Liver (tissue), 9 donors: ENCODE measurements around the gene TFF3. TPM values are rescaled to one million over a fixed set of nuclear protein-coding genes. Genes with fewer than 3 reads are reported as not detected.

Experiments
- DNase-seq: peaks from one replicate; pipeline ENCODE4 v3.0.0-alpha.2; 2017; ENCODE audit warnings: low spot score
- H3K27ac ChIP-seq, 2 donors: one replicate each; pipeline ENCODE4 v1.7.0; 2013; ENCODE audit warnings: inconsistent platforms in 2 of 2, low read length in 2 of 2, control low read depth in 1 of 2, low read depth in 1 of 2, mild to moderate bottlenecking in 1 of 2
- H3K27me3 ChIP-seq, 4 donors: one replicate each; pipeline versions ENCODE4 v1.6.1 to v1.7.0; 2013; ENCODE audit warnings: low read length in 3 of 4, inconsistent platforms in 1 of 4, mild to moderate bottlenecking in 1 of 4, moderate library complexity in 1 of 4; ENCODE audit not compliant: control insufficient read depth in 4 of 4, insufficient read depth in 4 of 4
- H3K36me3 ChIP-seq, 4 donors: one replicate each; pipeline versions ENCODE4 v1.6.1 to v1.7.0; 2013; ENCODE audit warnings: low read length in 3 of 4, mild to moderate bottlenecking in 3 of 4, low read depth in 1 of 4, moderate library complexity in 1 of 4; ENCODE audit not compliant: control insufficient read depth in 4 of 4, insufficient read depth in 3 of 4
- H3K4me1 ChIP-seq, 4 donors: one replicate each; pipeline versions ENCODE4 v1.6.1 to v1.7.0; 2013; ENCODE audit warnings: low read length in 3 of 4, mild to moderate bottlenecking in 3 of 4, moderate library complexity in 1 of 4; ENCODE audit not compliant: control insufficient read depth in 4 of 4, insufficient read depth in 4 of 4
- H3K4me3 ChIP-seq, 3 donors: one replicate each; pipeline versions ENCODE4 v1.6.1 to v1.7.0; 2013; ENCODE audit warnings: low read length in 3 of 3, control low read depth in 1 of 3, low read depth in 1 of 3, mild to moderate bottlenecking in 1 of 3
- H3K9ac ChIP-seq, 2 donors: one replicate each; pipeline ENCODE4 v1.7.0; 2013; ENCODE audit warnings: low read length in 2 of 2, mild to moderate bottlenecking in 2 of 2, moderate library complexity in 2 of 2, control low read depth in 1 of 2, low read depth in 1 of 2
- H3K9me3 ChIP-seq, 4 donors: one replicate each; pipeline versions ENCODE4 v1.6.1 to v1.7.0; 2013; ENCODE audit warnings: low read length in 3 of 4; ENCODE audit not compliant: control insufficient read depth in 4 of 4
- EGR1 ChIP-seq, 2 donors: IDR thresholded peaks; 2 replicates each; pipeline ENCODE4 v1.6.1; 2016 to 2018; ENCODE audit warnings: antibody characterized with exemption in 2 of 2, low read depth in 2 of 2
- FOXA1 ChIP-seq: IDR thresholded peaks from 2 replicates; pipeline ENCODE4 v1.6.1; 2016; ENCODE audit warnings: antibody characterized with exemption
- FOXA2 ChIP-seq: IDR thresholded peaks from 2 replicates; pipeline ENCODE4 v1.6.1; 2016; ENCODE audit warnings: antibody characterized with exemption
- GABPA ChIP-seq, 2 donors: IDR thresholded peaks in 1 of 2; conservative IDR thresholded peaks in 1 of 2; 2 replicates each; pipeline ENCODE4 v1.6.1; 2016; ENCODE audit warnings: antibody characterized with exemption in 2 of 2, mild to moderate bottlenecking in 1 of 2, moderate library complexity in 1 of 2
- HNF4A ChIP-seq, 2 donors: conservative IDR thresholded peaks; 2 replicates each; pipeline ENCODE4 v1.6.1; 2016; ENCODE audit warnings: antibody characterized with exemption in 2 of 2, mild to moderate bottlenecking in 2 of 2
- HNF4G ChIP-seq: IDR thresholded peaks from 2 replicates; pipeline ENCODE4 v1.6.1; 2016; ENCODE audit warnings: antibody characterized with exemption
- JUND ChIP-seq, 2 donors: IDR thresholded peaks; 2 replicates each; pipeline ENCODE4 v1.6.1; 2016; ENCODE audit warnings: antibody characterized with exemption in 2 of 2
- RAD21 ChIP-seq, 2 donors: IDR thresholded peaks; 2 replicates each; pipeline ENCODE4 v1.6.1; 2016; ENCODE audit warnings: antibody characterized with exemption in 2 of 2, mild to moderate bottlenecking in 2 of 2
- RXRA ChIP-seq, 2 donors: IDR thresholded peaks; 2 replicates each; pipeline ENCODE4 v1.6.1; 2017 to 2018; ENCODE audit warnings: antibody characterized with exemption in 2 of 2, mild to moderate bottlenecking in 1 of 2
- SP1 ChIP-seq: IDR thresholded peaks from 2 replicates; pipeline ENCODE4 v1.6.1; 2018; ENCODE audit warnings: antibody characterized with exemption, mild to moderate bottlenecking
- TAF1 ChIP-seq: conservative IDR thresholded peaks from 2 replicates; pipeline ENCODE4 v1.6.1; 2016; ENCODE audit warnings: antibody characterized with exemption, mild to moderate bottlenecking
- WGBS: extraction: QIAGEN DNeasy Blood & Tissue Kit; methylation state at CpG from one replicate; pipeline ENCODE4 v1.1.7; 2013; 5-methylcytosine and 5-hydroxymethylcytosine counted together
- polyA plus RNA-seq, 2 donors: library from polyadenylated mRNA; stranded (reverse) in 1 of 2; unstranded in 1 of 2; fragments of 200-250 nt in 1 of 2; fragments of >200 nt in 1 of 2; fragmentation: Nextera tagmentation in 1 of 2; extraction: Ambion mirVana in 1 of 2; gene quantifications; one replicate each; pipeline versions ENCODE4 v1.2.1 to v1.2.3, GENCODE V29; 2013 to 2015
- total RNA-seq, 2 donors: library from RNA; depleted of rRNA; stranded (reverse); fragments of >200 nt; gene quantifications; one replicate each; pipeline ENCODE4 v1.2.3, GENCODE V29; 2014
- TF ChIP-seq, protein P1 (sequence below): IDR thresholded peaks from 2 replicates; pipeline ENCODE4 v1.6.1; 2016; ENCODE audit warnings: antibody characterized with exemption, mild to moderate bottlenecking
- TF ChIP-seq, protein P2 (sequence below): IDR thresholded peaks from 2 replicates; pipeline ENCODE4 v1.6.1; 2016; ENCODE audit warnings: antibody characterized with exemption
- TF ChIP-seq, protein P3 (sequence below): fragments of 150-350 bp; IDR thresholded peaks from 2 replicates; pipeline ENCODE4 v1.5.1; 2017; ENCODE audit warnings: improper control_type of control experiment, low read depth, low read length; ENCODE audit not compliant: missing input control
- donor health status: healthy.
- donor health status: healthy.
- donor health status: healthy.
- donor health status: healthy.
- donor health status: healthy.

TFF3 gene
- total and polyA plus RNA-seq, 4 donors, result 0.09 to 4.1 (median 1.5) TPM

DNA sequence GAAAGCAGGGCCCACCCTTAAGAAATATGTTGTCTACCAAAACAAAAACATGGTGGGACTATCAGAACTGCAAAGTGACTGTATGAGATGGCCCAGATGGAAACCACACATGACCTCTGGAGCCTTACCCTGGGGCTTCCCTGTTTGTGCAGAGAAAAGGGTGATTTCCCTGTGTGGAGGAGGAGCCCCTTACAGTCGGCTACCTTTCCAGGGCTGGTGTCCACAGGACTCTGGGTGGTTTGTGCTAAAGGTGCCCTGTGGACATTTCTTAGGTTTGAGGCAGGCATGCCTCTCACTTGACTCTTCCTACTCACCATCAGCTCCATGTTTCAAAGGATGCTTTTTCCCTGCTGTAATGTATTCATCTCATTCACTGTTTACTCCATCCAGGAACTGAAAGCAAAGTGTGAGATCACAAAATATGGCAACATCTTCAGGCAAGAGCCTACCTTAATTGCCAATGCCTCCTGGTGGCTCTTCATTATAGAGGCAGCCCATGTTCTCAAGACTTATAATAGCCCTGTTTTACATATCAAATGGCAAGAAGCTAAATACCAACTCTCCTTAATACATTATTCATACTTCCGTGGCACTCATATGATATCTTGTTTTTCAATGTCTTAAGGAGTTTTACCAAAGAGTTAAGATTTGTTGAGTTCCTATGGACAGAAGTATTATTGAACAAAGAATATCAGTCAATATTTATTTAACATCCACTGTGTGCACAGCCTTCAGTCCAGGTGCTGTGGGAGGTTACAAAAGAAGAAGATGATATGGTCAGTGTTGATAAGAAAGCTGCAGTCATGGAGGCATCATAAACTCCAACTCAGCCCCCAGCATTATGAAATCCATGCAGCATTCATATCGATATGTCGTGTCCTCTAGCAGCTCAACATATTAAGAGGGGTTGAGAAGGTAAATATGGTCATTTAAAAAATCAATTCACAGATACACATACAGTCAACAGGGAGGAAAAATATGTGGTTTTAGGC, 15.5 kb upstream of the TFF3 start (continued):
- TF ChIP-seq GABPA (IDR thresholded peaks at IDR 0.05 in 1 of 2, conservative IDR thresholded peaks at IDR 0.05 in 1 of 2) (no peak), RAD21 (IDR thresholded peaks at IDR 0.05) (no peak)

DNA sequence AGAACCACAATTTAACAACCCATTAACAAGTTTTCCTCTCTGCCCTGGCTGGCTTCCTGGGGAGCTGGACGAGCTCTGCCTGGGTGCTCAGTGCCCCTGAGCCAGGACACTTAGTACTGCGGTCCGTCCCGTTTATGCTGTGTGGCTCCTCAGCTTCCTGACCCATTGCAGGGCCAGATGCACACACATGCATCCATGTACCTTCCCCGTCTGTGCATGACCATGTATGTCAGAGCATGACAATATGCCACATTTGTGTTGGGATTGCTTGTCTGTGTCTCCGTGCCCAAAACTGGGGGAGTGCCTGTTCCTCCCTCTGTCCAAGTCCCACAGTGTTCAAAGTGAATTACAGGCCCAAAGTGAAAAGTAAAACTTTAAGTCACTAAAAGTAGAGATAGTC, 9.7 kb upstream of the TFF3 start:
- H3K4me3 ChIP-seq, result no peak overlapping the region
- TF ChIP-seq FOXA2, result no peak
- TF ChIP-seq, protein P1, sequence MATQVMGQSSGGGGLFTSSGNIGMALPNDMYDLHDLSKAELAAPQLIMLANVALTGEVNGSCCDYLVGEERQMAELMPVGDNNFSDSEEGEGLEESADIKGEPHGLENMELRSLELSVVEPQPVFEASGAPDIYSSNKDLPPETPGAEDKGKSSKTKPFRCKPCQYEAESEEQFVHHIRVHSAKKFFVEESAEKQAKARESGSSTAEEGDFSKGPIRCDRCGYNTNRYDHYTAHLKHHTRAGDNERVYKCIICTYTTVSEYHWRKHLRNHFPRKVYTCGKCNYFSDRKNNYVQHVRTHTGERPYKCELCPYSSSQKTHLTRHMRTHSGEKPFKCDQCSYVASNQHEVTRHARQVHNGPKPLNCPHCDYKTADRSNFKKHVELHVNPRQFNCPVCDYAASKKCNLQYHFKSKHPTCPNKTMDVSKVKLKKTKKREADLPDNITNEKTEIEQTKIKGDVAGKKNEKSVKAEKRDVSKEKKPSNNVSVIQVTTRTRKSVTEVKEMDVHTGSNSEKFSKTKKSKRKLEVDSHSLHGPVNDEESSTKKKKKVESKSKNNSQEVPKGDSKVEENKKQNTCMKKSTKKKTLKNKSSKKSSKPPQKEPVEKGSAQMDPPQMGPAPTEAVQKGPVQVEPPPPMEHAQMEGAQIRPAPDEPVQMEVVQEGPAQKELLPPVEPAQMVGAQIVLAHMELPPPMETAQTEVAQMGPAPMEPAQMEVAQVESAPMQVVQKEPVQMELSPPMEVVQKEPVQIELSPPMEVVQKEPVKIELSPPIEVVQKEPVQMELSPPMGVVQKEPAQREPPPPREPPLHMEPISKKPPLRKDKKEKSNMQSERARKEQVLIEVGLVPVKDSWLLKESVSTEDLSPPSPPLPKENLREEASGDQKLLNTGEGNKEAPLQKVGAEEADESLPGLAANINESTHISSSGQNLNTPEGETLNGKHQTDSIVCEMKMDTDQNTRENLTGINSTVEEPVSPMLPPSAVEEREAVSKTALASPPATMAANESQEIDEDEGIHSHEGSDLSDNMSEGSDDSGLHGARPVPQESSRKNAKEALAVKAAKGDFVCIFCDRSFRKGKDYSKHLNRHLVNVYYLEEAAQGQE, result no peak
- TF ChIP-seq FOXA1, result no peak
- no peak for TF ChIP-seq RXRA (IDR thresholded peaks at IDR 0.05)
- no peak for TF ChIP-seq SP1
- TF ChIP-seq EGR1 (IDR thresholded peaks at IDR 0.05; ENCODE audit: low read depth in 2 of 2), result no peak
- no peak for TF ChIP-seq JUND (IDR thresholded peaks at IDR 0.05)
- TF ChIP-seq, protein P2, sequence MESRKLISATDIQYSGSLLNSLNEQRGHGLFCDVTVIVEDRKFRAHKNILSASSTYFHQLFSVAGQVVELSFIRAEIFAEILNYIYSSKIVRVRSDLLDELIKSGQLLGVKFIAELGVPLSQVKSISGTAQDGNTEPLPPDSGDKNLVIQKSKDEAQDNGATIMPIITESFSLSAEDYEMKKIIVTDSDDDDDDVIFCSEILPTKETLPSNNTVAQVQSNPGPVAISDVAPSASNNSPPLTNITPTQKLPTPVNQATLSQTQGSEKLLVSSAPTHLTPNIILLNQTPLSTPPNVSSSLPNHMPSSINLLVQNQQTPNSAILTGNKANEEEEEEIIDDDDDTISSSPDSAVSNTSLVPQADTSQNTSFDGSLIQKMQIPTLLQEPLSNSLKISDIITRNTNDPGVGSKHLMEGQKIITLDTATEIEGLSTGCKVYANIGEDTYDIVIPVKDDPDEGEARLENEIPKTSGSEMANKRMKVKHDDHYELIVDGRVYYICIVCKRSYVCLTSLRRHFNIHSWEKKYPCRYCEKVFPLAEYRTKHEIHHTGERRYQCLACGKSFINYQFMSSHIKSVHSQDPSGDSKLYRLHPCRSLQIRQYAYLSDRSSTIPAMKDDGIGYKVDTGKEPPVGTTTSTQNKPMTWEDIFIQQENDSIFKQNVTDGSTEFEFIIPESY, result no peak
- no peak for TF ChIP-seq TAF1
- TF ChIP-seq HNF4A (conservative IDR thresholded peaks at IDR 0.05), result no peak
- TF ChIP-seq, protein P3, sequence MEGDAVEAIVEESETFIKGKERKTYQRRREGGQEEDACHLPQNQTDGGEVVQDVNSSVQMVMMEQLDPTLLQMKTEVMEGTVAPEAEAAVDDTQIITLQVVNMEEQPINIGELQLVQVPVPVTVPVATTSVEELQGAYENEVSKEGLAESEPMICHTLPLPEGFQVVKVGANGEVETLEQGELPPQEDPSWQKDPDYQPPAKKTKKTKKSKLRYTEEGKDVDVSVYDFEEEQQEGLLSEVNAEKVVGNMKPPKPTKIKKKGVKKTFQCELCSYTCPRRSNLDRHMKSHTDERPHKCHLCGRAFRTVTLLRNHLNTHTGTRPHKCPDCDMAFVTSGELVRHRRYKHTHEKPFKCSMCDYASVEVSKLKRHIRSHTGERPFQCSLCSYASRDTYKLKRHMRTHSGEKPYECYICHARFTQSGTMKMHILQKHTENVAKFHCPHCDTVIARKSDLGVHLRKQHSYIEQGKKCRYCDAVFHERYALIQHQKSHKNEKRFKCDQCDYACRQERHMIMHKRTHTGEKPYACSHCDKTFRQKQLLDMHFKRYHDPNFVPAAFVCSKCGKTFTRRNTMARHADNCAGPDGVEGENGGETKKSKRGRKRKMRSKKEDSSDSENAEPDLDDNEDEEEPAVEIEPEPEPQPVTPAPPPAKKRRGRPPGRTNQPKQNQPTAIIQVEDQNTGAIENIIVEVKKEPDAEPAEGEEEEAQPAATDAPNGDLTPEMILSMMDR, result no peak
- TF ChIP-seq RAD21 (IDR thresholded peaks at IDR 0.05), result no peak
- TF ChIP-seq HNF4G, result no peak
- DNase-seq, result no peak
- no peaks in the 10 kb centered on the region for H3K36me3 ChIP-seq
- no peak overlapping the region for H3K9ac ChIP-seq
- no peak overlapping the region for H3K27ac ChIP-seq
- no peaks in the 10 kb centered on the region for H3K9me3 ChIP-seq
- H3K27me3 ChIP-seq, result no peaks in the 10 kb centered on the region
- WGBS, result 78% methylated on average over 6 of the region's 6 CpGs
- H3K4me1 ChIP-seq, result no peaks in the 10 kb centered on the region
